Heart right ventricle (tissue), 16 donors: ENCODE measurements around the gene XKR7. TPM values are rescaled to one million over a fixed set of nuclear protein-coding genes. Genes with fewer than 3 reads are reported as not detected.

Source experiments
- ATAC-seq, 8 donors: fragments of 200-7000 bp; cut with Tn5 transposase; one replicate each; pipeline ENCODE4 v1.9.1; 2020; ENCODE audit warnings: mild to moderate bottlenecking in 8 of 8, moderate library complexity in 8 of 8, moderate number of reproducible peaks in 1 of 8
- DNase-seq, 2 donors: peaks; one replicate each; pipeline ENCODE4 v3.0.0-alpha.2; 2020
- H3K27ac ChIP-seq, 10 donors: fragments of 200-600 bp; sonication (generic) in 2 of 10; one replicate each; pipeline versions ENCODE4 v1.5.0 to v1.8.0; 2020 to 2022; ENCODE audit warnings: mild to moderate bottlenecking in 3 of 10
- H3K27me3 ChIP-seq, 7 donors: fragments of 200-600 bp; one replicate each; pipeline ENCODE4 v1.8.0; 2021 to 2022; ENCODE audit warnings: mild to moderate bottlenecking in 2 of 7
- H3K36me3 ChIP-seq, 9 donors: fragments of 200-600 bp; sonication (generic) in 1 of 9; one replicate each; pipeline versions ENCODE4 v1.5.0 to v1.8.0; 2020 to 2022; ENCODE audit warnings: mild to moderate bottlenecking in 2 of 9
- H3K4me1 ChIP-seq, 9 donors: fragments of 200-600 bp; sonication (generic) in 1 of 9; one replicate each; pipeline versions ENCODE4 v1.5.0 to v1.8.0; 2020 to 2022; ENCODE audit warnings: mild to moderate bottlenecking in 4 of 9
- H3K4me3 ChIP-seq, 10 donors: fragments of 200-600 bp; sonication (generic) in 2 of 10; one replicate each; pipeline versions ENCODE4 v1.5.0 to v1.8.0; 2020 to 2022; ENCODE audit warnings: mild to moderate bottlenecking in 7 of 10, moderate library complexity in 2 of 10
- H3K9me3 ChIP-seq, 11 donors: fragments of 200-600 bp in 10 of 11; sonication (generic) in 2 of 11; one replicate each; pipeline versions ENCODE4 v1.5.0 to v1.8.0; 2013 to 2022; ENCODE audit warnings: mild to moderate bottlenecking in 2 of 11, control low read depth in 1 of 11, moderate library complexity in 1 of 11
- CTCF ChIP-seq, 9 donors: fragments of 200-600 bp; sonication (generic) in 2 of 9; IDR thresholded peaks; one replicate each; pipeline versions ENCODE4 v1.5.0 to v1.8.0; 2021 to 2022; ENCODE audit warnings: antibody characterized with exemption in 9 of 9, mild to moderate bottlenecking in 5 of 9, moderate library complexity in 1 of 9
- WGBS, 2 donors: extraction: QIAGEN DNeasy Blood & Tissue Kit; methylation state at CpG; one replicate each; pipeline ENCODE4 v1.1.7; 2013; ENCODE audit warnings: inconsistent platforms in 1 of 2; 5-methylcytosine and 5-hydroxymethylcytosine counted together
- intact Hi-C, 10 donors: fragments of 100-400 bp; cut with DNase I; formaldehyde crosslinking; loops; one replicate each; pipeline versions ENCODE4 v1.11.1 to v1.14.2; 2022
- polyA plus RNA-seq, 2 donors: library from polyadenylated mRNA; stranded (reverse); fragments of 200-250 nt; gene quantifications; one replicate each; pipeline ENCODE4 v1.2.3, GENCODE V29; 2013
- total RNA-seq, 10 donors: library from RNA; stranded (reverse); fragmentation: NEBNext Ultra II Directional in 3 of 10; extraction: Animal tissue kit (Norgen Biotek cat#: 25700) in 3 of 10; gene quantifications; one replicate each; pipeline versions ENCODE4 v1.2.1 to v1.2.4, GENCODE V29; 2021 to 2023
- donor health status: Arrhythmogenic right ventricular cardiomyopathy.
- donor health status: ischemic (EF 13 %, LVEDD 7.1; RV severe dilation, severe dysfunction).
- donor health status: healthy with polysubstance abuse.
- donor health status: DM: no; HTN: yes; CAD: no.
- donor health status: DM: no; HTN: no; CAD: no.
- donor health status: ischemic (EF 25% LVEDD 6.9; RV normal size, moderate dysfunction).
- donor health status: ischemic (EF 25% LVEDD 5.7; RV mildly dilated, moderate dysfunction).
- donor health status: healthy.
- donor health status: DM: yes; HTN: yes; CAD: no.
- donor health status: Ischemic cardiomyopathy.
- donor health status: ischemic (EF 35%, LVEDD 5.7; RV mildly dilated, moderate dysfunction).
- donor health status: nonischemic (EF 11% LVEDD 7.7; RV severe dilation, severe dysfunction).
- donor health status: DM: yes; HTN: yes; CAD: no.
- donor health status: PGD.
- donor health status: ischemic (EF 29% LVEDD 5.4; RV normal size, mild dysfunction).
- donor health status: nonischemic (EF 23%, LVEDD 6.1; RV moderate dilation, normal function).

The XKR7 gene
- total and polyA plus RNA-seq, 12 donors, result not detected

- H3K27ac ChIP-seq, result no peak overlapping the region
- WGBS, 2 donors, result 84 to 86% methylated on average over 6 of the region's 6 CpGs
- TF ChIP-seq CTCF (IDR thresholded peaks at IDR 0.05), result no peak
- no peak overlapping the region for H3K4me3 ChIP-seq
- peaks cover 8 to 18% (median 15%) of the 10 kb centered on the region in 9 donors for H3K4me1 ChIP-seq
- peaks cover 0 to 12% (median 0%) of the 10 kb centered on the region in 7 donors for H3K27me3 ChIP-seq
- H3K36me3 ChIP-seq, result peaks cover 0 to 16% (median 6%) of the 10 kb centered on the region in 9 donors
- no peak for ATAC-seq
- intact Hi-C loops, result loop anchor here in 9 of 10 donors (2.0 to 10.0 kb wide), 6 partner anchors 71 to 101 kb away; no protein-coding TSS in a partner anchor
- DNase-seq, result no peak
- no peaks in the 10 kb centered on the region for H3K9me3 ChIP-seq
Measured at GRCh38 chr20:31953556-31954148, 14.3 kb upstream of the XKR7 start.

GRCh38 chr20:31954500-31954899, 13.5 kb upstream of the XKR7 start:
- peaks cover 0 to 7% (median 0%) of the 10 kb centered on the region in 9 donors for H3K36me3 ChIP-seq
- ATAC-seq, result no peak
- intact Hi-C loops, result loop anchor here in 6 of 10 donors (5.0 to 10.0 kb wide), 4 partner anchors 70 to 102 kb away; no protein-coding TSS in a partner anchor
- peaks cover 0 to 12% (median 0%) of the 10 kb centered on the region in 7 donors for H3K27me3 ChIP-seq
- H3K27ac ChIP-seq, result no peak overlapping the region
- TF ChIP-seq CTCF (IDR thresholded peaks at IDR 0.05), result no peak
- 73 to 77% methylated on average over 1 of the region's 1 CpG for WGBS, 2 donors
- H3K4me1 ChIP-seq, result peaks cover 8 to 18% (median 15%) of the 10 kb centered on the region in 9 donors
- DNase-seq, result no peak
- no peak overlapping the region for H3K4me3 ChIP-seq
- H3K9me3 ChIP-seq, result no peaks in the 10 kb centered on the region

- Histone ChIP-seq H3K36me3 (no peaks in the 10 kb centered on the region), H3K4me3 (no peak overlapping the region), H3K27ac (no peak overlapping the region), H3K4me1 (peaks cover 0 to 3% (median 0%) of the 10 kb centered on the region in 9 donors), H3K27me3 (peaks cover 0 to 12% (median 9%) of the 10 kb centered on the region in 7 donors), H3K9me3 (no peaks in the 10 kb centered on the region)
- ATAC-seq (no peak), DNase-seq (no peak)
- intact Hi-C loops, result loop anchor here in 2 of 10 donors (5.0 to 10.0 kb wide), 2 partner anchors 68 to 100 kb away; no protein-coding TSS in a partner anchor
- no peak for TF ChIP-seq CTCF (IDR thresholded peaks at IDR 0.05)
- 43 to 46% methylated on average over 11 of the region's 11 CpGs for WGBS, 2 donors
Measured at GRCh38 chr20:31956556-31957526, 11.1 kb upstream of the XKR7 start.

GRCh38 chr20:31962761-31963160, 5.2 kb upstream of the XKR7 start:
- intact Hi-C loops, result loop anchor here in 1 of 10 donors (10.0 kb wide), 1 partner anchor 62 kb away; no protein-coding TSS in a partner anchor
- Histone ChIP-seq H3K9me3 (no peaks in the 10 kb centered on the region), H3K4me1 (peaks cover 0 to 3% (median 0%) of the 10 kb centered on the region in 9 donors), H3K36me3 (no peaks in the 10 kb centered on the region), H3K27ac (no peak overlapping the region), H3K4me3 (no peak overlapping the region), H3K27me3 (peaks cover 7 to 38% (median 32%) of the 10 kb centered on the region in 7 donors)
- DNase-seq (no peak), ATAC-seq (no peak)
- no peak for TF ChIP-seq CTCF (IDR thresholded peaks at IDR 0.05)
- 49 to 60% methylated on average over 2 of the region's 2 CpGs for WGBS, 2 donors
